HG03108 (cell line): ENCODE data around the gene NEDD4L.

Experiments
- ATAC-seq: cut with Tn5 transposase; IDR thresholded peaks from one replicate; pipeline ENCODE4 v1.9.1; 2021; ENCODE audit warnings: moderate library complexity; ENCODE audit not compliant: unreplicated experiment

The NEDD4L gene

DNA sequence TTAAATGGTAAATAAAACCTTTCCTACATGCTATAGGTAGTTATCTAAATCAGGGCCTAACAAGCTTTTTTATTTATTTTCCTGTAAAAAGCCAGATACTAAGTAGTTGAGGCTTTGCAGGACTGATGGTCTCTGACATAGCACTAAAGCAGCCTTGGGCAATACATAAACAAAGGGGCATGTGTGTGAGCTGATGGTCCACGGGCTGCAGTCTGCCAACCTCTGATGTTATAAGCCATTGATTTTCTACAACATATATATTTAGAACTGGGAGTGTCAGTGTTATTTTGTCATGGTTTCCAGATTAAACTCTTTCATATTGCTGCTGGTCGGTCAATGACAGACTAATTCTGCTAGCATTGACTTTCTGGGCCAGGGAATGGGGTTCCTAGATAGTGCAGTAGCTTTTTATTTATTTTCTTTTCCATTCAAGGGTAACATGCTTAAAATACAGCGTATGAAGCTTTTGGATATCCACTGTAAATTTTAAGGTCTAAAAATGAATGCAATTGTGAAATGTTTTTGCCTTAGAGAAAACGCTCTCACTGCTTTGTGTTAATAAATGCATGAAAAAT is 134.0 kb downstream of the NEDD4L start:
- no peak for ATAC-seq

DNA sequence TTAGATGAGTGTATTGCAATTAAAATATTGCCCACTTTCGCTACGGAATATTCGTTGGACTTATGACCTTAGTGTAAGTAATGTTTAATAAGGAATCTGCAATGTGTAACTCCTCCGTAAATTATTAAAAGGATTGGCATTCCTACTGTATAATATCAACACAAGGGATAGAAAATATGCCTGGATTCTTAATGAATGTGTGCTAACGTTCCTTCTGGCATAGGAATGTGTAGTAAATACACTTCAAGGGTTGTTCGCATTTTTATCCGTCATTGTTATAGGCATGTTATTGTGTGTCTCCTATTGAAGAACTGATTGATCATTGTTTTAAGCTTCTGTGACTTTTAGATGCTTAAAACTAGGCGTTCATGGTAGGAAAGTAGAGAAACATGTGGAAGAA is 134.5 kb downstream of the NEDD4L start:
- ATAC-seq = no peak

DNA sequence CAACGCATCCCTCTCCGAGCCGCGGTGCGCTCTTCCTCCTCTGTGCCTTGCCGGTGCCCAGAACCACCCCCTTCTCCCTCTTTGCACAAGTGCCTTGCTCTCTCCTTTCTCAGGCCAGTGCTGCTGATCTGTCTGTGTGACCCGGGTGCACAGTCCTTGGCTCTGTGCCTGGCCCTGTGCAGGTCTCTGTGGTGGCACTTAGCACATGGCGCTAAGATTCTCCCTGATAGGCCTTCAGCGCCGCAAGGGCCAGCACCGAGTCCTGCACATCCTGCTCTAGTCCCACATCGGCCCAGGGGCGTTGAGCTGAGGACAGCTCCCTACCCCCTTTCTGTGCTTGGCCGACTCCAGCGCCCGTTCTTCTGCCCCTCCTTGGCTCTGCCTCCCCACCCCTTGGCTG is 136.1 kb downstream of the NEDD4L start:
- ATAC-seq = no peak

DNA sequence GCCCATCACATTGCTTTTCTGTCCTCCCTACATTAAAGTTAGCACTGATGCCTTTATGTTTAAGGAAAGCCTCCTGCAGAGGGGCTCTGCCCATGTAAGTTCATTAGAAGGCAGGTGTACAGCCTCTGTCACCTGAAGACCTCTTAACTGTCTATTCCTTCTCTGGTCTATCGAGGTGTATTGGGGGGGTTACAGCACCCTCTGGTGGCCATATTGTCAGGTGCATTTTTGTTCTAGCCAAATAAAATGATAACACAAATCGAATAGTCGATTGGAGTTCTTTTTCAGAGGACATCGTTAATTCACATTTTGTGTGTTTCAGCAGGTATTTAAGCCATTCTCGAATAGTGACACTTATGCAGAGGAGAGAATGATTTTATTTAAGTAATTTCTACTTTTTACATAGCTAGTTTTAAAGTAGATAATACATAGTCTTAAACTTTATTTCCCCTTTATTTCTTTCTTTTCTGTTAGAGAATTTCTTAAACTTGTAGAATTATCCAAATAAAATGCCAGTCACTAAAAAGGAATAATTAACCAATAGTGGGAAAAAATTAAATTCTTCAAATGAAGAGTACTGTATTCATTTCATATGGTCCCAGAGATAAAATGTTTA is 136.8 kb downstream of the NEDD4L start:
- ATAC-seq = no peak

DNA sequence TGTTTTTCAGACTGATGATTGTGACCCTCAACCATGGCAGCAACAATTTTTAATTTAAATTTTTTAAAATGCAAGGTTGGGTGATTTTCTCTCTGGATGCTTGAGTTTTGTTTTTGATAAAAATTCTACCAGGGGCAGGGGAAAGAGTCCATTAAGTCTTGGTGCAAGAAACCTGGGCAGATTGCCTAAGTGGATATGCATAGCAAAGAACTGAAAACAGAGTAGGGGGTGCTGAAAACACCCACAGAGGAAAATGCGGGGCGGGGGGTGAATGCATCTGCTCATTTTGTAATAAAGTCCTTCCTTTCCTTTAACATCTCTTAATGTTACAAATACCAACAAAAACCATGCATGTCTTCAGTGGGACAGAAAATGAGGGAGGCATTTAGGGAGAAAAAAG is 138.0 kb downstream of the NEDD4L start:
- no peak for ATAC-seq

DNA sequence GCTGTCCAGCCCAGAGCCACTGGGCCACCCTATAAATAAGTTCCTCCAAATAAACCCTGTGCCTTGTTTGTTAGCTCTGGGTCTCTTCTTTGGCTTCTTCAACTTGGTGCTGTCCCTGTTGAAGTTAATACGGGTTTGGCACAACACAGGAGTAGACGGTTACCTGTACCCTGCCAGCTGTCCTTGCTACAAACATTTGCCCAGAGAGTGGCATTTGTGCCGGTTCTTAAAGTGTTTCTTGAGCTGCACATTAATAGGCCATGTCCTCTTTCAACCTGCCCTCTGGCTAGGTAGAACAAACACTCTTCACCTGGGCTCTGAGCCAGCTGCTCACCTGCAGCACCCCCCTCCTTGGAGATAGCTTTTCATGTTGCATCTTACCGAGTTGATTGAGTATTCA is 139.2 kb downstream of the NEDD4L start:
- ATAC-seq = no peak

DNA sequence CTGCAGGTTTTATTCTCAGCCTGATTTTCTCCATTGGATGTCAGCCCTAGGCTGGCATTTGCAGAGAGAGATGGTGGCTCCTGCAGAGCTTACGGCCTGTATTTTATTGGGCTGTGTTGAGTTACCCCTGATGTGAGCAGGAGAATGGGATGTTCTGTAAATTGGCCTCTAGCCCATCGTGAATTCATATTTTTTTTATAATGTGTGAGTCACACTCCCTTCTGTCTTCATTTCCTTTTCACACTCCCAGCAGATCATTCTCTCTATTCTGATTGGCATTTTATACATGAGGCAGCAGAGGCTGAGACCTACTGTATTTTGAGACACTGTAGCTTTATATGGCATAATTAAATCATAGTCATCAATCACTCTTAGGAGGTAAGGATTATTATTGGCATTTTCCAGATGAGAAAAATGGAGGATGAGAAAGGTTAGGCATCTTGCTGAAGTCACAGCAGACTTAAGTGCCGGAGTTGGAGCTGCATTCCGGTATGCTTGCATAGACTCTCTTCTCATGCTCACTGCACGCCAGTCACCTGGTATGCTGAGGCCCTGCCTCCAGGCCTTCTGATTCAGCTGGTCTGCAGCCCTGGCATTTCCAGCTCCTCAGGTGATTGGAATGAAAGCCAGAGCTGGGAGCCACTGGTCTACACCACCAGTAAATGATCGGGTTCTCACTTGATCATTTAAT is 142.4 kb downstream of the NEDD4L start:
- no peak for ATAC-seq

DNA sequence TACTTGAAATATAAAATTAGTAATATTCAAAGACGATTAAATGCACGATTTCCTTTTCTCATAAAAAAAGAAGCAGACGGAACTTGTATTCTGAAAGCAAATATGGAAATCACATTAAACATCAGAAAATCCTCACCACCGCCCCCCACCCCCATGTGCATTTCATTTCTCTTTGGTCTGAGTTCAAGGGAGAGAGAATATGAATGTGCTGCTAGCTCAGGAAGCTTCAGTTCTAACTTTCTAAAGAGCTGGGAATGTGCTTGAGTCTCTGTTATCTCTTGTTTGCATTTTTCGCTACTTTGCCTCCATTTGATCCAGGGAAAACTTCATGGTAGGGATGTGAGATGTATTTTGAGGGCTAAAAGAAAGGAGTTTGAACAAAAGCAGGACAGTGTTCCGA is 143.6 kb downstream of the NEDD4L start:
- no peak for ATAC-seq

DNA sequence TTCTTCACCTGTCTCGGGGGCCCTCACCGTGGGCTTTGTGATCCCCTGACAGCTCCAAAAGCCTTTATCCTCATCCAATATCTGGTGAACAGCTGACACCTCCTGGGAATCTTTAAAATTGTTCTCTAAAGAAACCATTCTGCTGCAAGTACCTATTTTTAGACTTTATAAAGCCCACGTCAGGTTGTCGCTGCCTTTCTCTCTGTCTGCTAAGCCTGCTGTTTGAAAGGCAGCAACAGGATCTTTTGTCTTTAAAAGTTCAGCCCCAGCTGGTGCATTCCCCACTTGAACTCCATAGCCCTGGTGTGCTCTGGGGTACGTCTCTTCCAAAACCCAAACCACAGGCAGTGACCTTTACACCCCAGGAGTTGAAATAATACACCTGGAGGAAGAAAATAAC is 145.0 kb downstream of the NEDD4L start:
- no peak for ATAC-seq

DNA sequence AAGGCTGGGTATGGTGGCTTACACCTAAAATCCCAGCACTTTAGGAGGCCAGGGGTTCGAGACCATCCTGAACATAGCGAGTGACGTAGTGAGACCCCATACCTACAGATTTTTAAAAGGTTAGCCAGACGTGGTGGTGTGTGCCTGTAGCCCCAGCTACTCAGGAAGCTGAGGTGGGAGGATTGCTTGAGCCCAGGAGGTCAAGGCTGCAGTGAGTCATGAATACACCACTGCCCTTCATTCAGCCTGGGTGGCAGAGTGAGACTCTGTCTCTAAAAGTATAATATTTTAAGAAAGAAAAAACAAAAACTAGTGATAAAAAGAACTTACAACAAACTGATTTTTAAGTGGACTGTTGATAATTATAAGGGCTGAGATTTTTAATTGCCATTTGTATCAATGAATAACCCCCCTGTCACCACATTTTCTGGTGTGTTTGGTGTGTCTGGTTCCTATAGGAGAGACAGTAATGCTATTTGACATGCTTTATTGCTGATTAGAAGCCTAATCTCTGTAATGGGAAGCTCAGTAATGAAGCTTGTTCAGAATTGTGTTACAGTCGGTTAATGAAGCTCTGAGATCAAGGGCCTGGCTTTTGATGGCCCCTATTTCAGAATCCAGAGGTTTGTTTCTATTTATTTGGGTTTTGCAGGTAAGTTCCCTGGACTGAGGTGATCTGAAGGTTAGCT is 147.0 kb downstream of the NEDD4L start:
- ATAC-seq = no peak

DNA sequence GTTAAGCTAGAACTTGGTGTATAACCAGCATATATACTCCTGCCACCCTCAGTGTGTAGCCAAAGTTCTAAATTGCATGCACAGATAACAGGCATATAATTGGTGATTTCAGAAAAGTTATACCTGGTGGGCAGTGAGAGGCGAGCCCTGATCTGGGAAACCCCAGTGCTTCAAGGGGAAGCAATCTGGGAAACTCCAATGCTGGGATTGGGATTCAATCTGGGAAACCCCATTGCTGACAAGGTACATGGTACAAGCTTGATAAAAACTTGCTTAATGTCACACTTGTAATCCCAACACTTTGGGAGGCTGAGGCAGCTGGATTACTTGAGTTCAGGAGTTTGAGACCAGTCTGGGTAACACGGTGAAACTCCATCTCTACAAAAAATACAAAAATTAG is 147.6 kb downstream of the NEDD4L start:
- ATAC-seq = no peak

DNA sequence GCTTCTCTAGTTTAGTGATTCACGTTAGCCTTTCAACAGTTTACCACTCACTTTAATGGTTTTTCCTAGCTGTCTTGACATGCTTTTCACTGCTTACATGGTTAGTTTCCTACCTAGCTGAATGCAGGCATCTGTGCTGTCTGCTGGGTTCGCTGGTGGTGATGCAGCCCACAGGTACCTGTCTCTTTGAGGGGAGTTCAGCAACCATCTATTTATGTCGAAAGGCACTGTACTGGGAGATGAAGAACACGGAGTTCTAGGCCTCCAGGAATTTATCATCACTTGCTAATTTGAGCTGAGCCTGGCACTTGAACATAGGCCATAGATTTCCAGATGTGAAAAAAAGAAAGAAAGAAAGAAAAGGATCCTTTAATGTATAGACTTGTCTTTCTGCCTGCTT is 148.5 kb downstream of the NEDD4L start:
- ATAC-seq = no peak

DNA sequence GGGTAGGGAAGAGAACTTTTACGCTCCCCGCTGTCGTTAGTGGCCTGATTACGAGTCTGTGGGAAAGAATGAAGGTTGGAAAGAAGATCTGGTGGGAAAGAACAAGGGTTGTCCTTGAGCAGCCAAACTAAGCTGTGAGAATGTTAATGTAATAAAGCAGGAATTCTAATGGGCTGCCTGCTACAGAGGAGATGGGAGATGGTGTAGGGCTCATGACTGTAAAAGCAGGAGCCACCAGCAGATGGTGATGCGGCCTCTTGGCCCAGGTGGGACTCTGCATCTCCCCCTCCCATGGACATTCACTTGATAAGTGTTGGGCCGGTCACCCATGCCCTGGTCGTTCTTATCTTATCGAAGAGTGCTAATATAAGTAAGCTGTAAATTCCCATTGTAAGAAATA is 150.0 kb downstream of the NEDD4L start:
- no peak for ATAC-seq

DNA sequence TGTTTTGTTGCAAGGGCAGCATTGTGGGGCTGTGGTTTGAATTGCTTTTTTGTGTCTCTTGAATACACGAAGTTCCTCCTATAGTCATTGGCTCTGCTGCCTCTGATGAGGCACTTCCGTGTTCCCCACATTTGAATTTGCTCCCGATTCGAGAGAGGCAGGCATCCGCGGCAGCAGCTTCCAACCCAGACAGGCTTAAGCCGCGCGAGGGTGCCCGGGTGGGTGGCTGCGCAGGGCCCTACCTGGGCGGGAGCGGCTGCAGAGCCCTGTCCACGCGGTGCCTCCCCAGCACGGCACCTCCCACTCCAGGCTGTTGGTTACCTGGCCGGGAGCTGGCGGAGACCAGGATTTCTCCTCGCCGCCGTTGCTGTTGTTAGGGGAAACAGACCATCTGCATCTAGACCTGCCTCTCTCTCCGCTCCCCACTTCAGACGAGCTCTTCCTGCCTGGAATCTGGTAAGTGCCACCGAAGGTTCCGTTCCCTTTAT is 151.3 kb downstream of the NEDD4L start:
- peak; percentile 50 for ATAC-seq

DNA sequence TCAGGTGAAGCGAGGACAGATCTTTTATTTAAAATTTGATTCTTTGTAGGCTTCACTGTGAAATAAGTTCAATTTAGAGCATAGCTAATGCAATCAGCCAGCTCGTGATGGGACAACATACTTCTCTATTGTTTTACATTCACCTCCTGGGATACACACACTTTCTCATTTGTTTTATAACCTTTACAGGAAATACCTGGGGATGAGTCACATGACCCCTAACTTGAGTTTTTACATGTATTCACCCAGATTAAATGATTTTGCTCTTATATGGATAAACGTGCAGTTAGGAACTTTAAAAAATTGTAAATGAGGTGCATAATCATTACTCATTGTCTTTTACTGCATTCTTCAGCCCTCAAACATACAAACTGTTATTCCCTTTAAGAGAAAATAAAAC is 152.1 kb downstream of the NEDD4L start:
- no peak for ATAC-seq

DNA sequence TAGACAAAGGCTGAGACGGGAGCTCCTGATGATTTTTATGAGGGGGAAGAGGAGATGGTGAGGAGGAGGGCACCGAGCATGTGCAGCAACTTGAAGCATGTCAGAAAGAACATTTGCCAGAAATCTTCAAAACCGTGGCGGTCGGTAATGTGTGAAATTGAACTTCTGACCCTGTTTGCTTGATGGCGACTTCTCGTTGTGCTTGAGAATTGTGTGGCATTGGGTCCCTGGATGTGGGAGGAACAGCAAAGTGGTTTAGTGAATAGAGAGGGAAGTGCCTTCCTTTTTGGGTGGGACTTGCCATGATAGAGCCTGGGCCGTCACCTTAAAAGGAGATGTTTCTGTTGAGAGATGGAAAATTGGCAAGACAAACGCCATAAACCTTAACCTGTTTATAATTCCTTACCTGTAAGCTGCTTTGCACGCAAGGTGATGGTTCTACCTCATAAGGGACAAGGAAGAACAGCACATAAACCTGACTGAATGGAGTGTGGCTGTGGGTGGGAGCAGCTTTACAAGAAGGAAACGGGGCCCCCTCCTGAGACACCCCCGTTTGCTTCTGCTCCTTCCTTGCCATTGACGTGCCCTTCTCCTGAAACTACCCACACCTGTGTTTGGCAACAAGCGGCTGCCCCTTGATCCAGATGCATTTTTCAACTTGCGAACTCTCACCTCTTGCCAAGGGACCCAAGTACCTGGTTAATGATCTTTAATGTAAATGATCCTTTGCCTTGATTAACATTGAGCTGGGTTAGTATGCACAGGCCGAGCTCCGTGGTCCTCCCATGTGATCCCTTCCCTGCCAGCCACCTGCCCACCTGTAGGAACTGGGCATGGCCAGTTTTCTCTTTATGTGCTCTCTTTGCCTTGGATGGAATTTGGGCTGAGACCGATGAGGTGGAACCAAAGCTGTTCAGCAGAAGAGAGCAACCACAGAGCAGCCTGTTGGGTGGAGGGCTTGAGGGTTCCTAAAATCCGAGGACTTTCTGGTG is 153.2 kb downstream of the NEDD4L start:
- ATAC-seq = no peak

DNA sequence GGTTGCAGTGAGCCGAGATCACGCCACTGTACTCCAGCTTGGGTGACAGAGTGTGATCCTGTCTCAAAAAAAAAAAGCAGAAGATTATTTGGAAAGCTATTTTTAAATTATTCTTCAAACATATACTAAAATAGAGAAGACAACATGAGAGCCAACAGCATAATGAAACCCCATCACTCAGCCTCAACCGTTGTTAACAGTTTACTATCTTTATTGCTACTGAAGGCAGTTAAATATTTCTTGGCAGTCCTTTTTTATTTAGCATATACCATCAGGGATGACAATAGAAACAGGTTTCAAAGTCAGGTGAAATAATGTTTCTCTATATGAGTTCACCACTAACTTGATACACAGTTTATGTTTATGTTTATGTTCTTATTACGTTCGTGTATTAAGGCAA is 157.2 kb downstream of the NEDD4L start:
- no peak for ATAC-seq

DNA sequence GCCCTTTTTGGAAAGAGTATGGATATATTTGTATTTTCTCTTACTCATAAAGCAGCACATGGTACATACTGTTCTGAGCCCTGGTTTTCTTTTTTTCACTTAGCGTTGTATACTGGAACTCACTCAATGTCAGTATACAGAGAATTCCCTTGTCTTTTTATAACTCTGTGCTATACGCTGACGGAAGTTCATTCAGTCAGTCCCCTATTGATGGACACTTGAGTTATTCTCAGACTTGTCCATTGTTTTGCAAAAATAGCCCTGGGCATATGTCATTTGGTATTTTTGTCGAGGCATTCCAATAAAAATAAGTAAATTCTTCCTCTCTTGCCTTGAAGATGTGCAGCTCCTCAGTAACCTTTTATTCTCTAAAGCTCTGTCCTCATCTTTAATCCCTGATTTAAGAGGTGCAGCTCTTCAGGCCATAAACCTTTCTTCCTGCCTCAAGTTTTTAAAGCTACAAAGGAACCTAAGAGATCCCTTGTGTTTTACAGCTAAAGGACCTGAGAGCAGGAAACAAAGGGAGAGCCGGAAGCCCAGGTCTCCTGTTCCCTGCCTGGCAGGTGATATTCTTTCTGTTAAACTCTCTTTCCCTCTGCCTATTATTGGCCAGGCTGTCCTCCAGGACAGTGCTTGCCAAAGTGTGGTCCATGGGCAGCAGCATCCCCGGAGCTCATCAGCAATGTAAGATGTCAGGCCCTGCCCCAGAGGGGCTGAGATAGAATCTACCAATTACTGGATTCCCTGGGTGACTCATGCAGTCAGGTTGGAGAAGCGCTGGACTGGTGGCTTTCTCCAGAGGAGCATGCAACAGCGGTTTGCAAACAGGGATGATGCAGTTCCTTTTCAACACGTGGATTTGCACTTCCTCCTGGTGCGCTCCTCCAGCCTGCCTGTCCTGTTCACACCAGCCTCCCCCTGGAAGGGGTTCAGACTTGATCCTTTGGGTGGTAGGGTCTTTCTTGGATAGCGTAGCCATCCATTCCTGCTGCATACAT is 158.0 kb downstream of the NEDD4L start:
- no peak for ATAC-seq

DNA sequence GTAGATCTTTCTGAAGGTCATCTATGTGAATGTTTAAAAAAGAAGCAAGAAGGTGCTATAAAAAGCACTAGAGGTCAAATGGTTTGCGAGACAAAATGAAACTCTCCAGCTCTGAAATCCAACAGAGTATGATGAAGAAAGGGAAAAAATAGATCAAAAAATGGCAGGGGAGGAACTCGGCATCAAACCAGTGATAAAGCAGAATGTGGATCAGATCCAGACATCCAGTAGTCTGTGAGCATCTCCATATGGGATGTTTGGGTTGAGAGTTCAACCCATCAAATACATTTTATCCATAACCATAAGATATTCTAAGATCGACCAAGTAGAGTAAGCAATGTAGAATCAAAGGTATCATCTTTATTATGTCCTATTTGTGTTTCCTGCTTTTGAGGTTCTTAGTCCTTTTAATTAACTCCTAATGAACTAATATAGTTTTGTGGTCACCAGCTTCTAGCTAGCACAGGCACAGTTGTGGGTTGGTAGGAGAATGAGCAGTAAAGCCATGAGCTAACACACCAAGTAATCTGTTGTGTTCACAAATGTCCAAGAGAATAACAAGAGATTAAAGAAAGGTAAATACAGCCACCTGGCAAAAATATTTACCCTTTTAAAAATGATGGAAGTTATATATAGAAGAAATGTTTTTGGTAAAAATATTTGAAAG is 160.9 kb downstream of the NEDD4L start:
- ATAC-seq = no peak
